HepG2 (cell line): ENCODE results near the gene P3H3. TPM values are rescaled to one million over a fixed set of nuclear protein-coding genes. Genes with fewer than 3 reads are reported as not detected.

ENCODE experiments used
- ATAC-seq: fragments of 200-7000 bp; cut with Tn5 transposase; 3 replicates; pipeline ENCODE4 v1.9.1; 2020; ENCODE audit warnings: mild to moderate bottlenecking, moderate library complexity
- BruUV-seq: library from RNA; stranded (reverse); fragments of 400-500 nt; replicated peaks from 2 replicates; lab custom pipeline; 2021; lab: Mats Ljungman, UMichigan
- CTCF ChIA-PET: fragments of 300-600 bp; formaldehyde crosslinking; extraction: SDS; loops from one replicate; lab custom pipeline; 2021; ENCODE audit warnings: low total read pairs, inconsistent platforms, low intra/inter-chr PET ratio; lab: Yijun Ruan, JAX
- POLR2A ChIA-PET: fragments of 350-600 bp; sonication (Branson Sonifier 250); formaldehyde crosslinking; loops from one replicate; lab custom pipeline; 2020; ENCODE audit warnings: antibody characterized with exemption, inconsistent platforms; lab: Yijun Ruan, JAX
- DNase-seq: peaks from one replicate; pipeline ENCODE4 v3.0.0-alpha.2; 2015; ENCODE audit warnings: low spot score
- FAIRE-seq: peaks from 3 replicates; lab custom pipeline; 2011; peaks lifted over from hg19 to GRCh38; lab: Jason Lieb, UNC
- H2AFZ ChIP-seq: one replicate; pipeline ENCODE4 v1.6.1; 2011; ENCODE audit warnings: low read length, inconsistent platforms
- H3K27ac ChIP-seq: fragments of 300-600 bp; 3 replicates; pipeline ENCODE4 v1.8.0; 2011; ENCODE audit warnings: mixed run types, mild to moderate bottlenecking, mixed read lengths, low read length, inconsistent platforms; ENCODE audit not compliant: insufficient read depth; ENCODE audit errors: extremely low read length
- H3K27me3 ChIP-seq, 2 experiments: fragments of 200-600 bp in 1 of 2; 2 replicates in 1 of 2; 3 replicates in 1 of 2; pipeline versions ENCODE4 v1.6.0 to v1.8.0; 2011; ENCODE audit warnings: low read length in 2 of 2, mild to moderate bottlenecking in 2 of 2, moderate library complexity in 2 of 2, inconsistent platforms in 1 of 2; ENCODE audit not compliant: insufficient read depth in 2 of 2, control insufficient read depth in 1 of 2
- H3K36me3 ChIP-seq, 2 experiments: fragments of 200-600 bp in 1 of 2; replicated peaks in 1 of 2; 2 replicates in 1 of 2; 3 replicates in 1 of 2; pipeline versions ENCODE4 v1.5.1 to v1.8.0; 2011; ENCODE audit warnings: low read length in 2 of 2, inconsistent platforms in 1 of 2; ENCODE audit not compliant: insufficient read depth in 2 of 2, control insufficient read depth in 1 of 2
- H3K4me1 ChIP-seq: 2 replicates; pipeline ENCODE4 v1.5.1; 2012; ENCODE audit warnings: low read length, inconsistent platforms; ENCODE audit not compliant: insufficient read depth
- H3K4me2 ChIP-seq: 2 replicates; pipeline ENCODE4 v1.6.0; 2011; ENCODE audit warnings: low read depth, low read length, inconsistent platforms
- H3K4me3 ChIP-seq, 3 experiments: fragments of 200-600 bp in 1 of 3; sonication (generic), shearing (Covaris generic) in 1 of 3; replicated peaks in 1 of 3; 2 replicates each; pipeline ENCODE4 v1.5.1; 2011 to 2016; ENCODE audit warnings: low read length in 3 of 3, inconsistent platforms in 2 of 3, low read depth in 2 of 3, mild to moderate bottlenecking in 2 of 3, control low read depth in 1 of 3, mixed read lengths in 1 of 3; ENCODE audit not compliant: insufficient read depth in 1 of 3
- H3K79me2 ChIP-seq: one replicate; pipeline ENCODE4 v1.6.1; 2011; ENCODE audit warnings: low read length, inconsistent platforms; ENCODE audit not compliant: insufficient read depth
- H3K9ac ChIP-seq: 2 replicates; pipeline ENCODE4 v1.6.0; 2011; ENCODE audit warnings: mild to moderate bottlenecking, low read depth, low read length, inconsistent platforms; ENCODE audit not compliant: insufficient read depth
- H3K9me3 ChIP-seq: 2 replicates; pipeline ENCODE4 v1.5.1; 2012; ENCODE audit warnings: mild to moderate bottlenecking, low read length
- H4K20me1 ChIP-seq: 2 replicates; pipeline ENCODE4 v1.6.0; 2011; ENCODE audit warnings: inconsistent platforms, mild to moderate bottlenecking, low read length, moderate library complexity; ENCODE audit not compliant: insufficient read depth
- CHD4 ChIP-seq: fragments of 200-600 bp; sonication (generic); IDR thresholded peaks from 2 replicates; pipeline ENCODE4 v1.7.0; 2017; ENCODE audit warnings: mild to moderate bottlenecking, low read length, borderline replicate concordance
- HMG20B ChIP-seq: conservative IDR thresholded peaks from 2 replicates; pipeline ENCODE4 v1.6.1; 2016; ENCODE audit warnings: missing genetic modification reagents, missing compliant biosample characterization
- HOXA3 ChIP-seq: sonication (generic); formaldehyde crosslinking; IDR thresholded peaks from 2 replicates; pipeline ENCODE4 v1.5.0; 2020; ENCODE audit warnings: missing genetic modification reagents
- KLF6 ChIP-seq: IDR thresholded peaks from 2 replicates; pipeline ENCODE4 v1.8.0; 2016; ENCODE audit warnings: missing biosample characterization, missing genetic modification reagents
- MLLT10 ChIP-seq: sonication (generic); formaldehyde crosslinking; IDR thresholded peaks from 2 replicates; pipeline ENCODE4 v1.4.0; 2020; ENCODE audit warnings: missing genetic modification reagents
- MYNN ChIP-seq: sonication (generic); formaldehyde crosslinking; IDR thresholded peaks from 2 replicates; pipeline ENCODE4 v1.4.0; 2020; ENCODE audit warnings: mild to moderate bottlenecking, low read depth, missing genetic modification reagents
- NFIC ChIP-seq: IDR thresholded peaks from 2 replicates; pipeline ENCODE4 v1.6.1; 2012; ENCODE audit warnings: mild to moderate bottlenecking, low read length, inconsistent platforms
- NFKB2 ChIP-seq: sonication (generic); formaldehyde crosslinking; IDR thresholded peaks from 2 replicates; pipeline ENCODE4 v1.4.0; 2020; ENCODE audit warnings: missing genetic modification reagents, borderline replicate concordance
- PAX8 ChIP-seq: sonication (generic); formaldehyde crosslinking; IDR thresholded peaks from 2 replicates; pipeline ENCODE4 v1.8.0; 2022; ENCODE audit warnings: mild to moderate bottlenecking, missing genetic modification reagents, borderline replicate concordance
- PLRG1 ChIP-seq: fragments of 450-650 bp; conservative IDR thresholded peaks from 2 replicates; pipeline ENCODE4 v1.6.1; 2016
- POLR2AphosphoS2 ChIP-seq: IDR thresholded peaks from 2 replicates; pipeline ENCODE4 v1.6.1; 2011; ENCODE audit warnings: low read depth, low read length, improper control_type of control experiment
- PRMT3 ChIP-seq: sonication (generic); formaldehyde crosslinking; IDR thresholded peaks from 2 replicates; pipeline ENCODE4 v1.8.1; 2022; ENCODE audit warnings: low read depth, mild to moderate bottlenecking, moderate library complexity, missing genetic modification reagents, borderline replicate concordance
- RFXANK ChIP-seq: IDR thresholded peaks from 2 replicates; pipeline ENCODE4 v1.6.1; 2016
- SIX4 ChIP-seq: sonication (generic); formaldehyde crosslinking; IDR thresholded peaks from 2 replicates; pipeline ENCODE4 v1.4.0; 2020; ENCODE audit warnings: missing genetic modification reagents
- SMAD3 ChIP-seq: sonication (generic); formaldehyde crosslinking; IDR thresholded peaks from 2 replicates; pipeline ENCODE4 v1.4.0; 2020; ENCODE audit warnings: missing genetic modification reagents
- ZNF17 ChIP-seq: sonication (generic); formaldehyde crosslinking; IDR thresholded peaks from 2 replicates; pipeline ENCODE4 v1.5.0; 2020; ENCODE audit warnings: mild to moderate bottlenecking, missing genetic modification reagents
- WGBS: methylation state at CpG from one replicate; pipeline ENCODE4 v1.1.6; 2017; ENCODE audit warnings: low lambda C conversion rate; 5-methylcytosine and 5-hydroxymethylcytosine counted together
- in situ Hi-C: cut with HindIII; loops from 2 replicates; pipeline ENCODE4 v1.10.0; 2017; ENCODE audit warnings: low pct_unique_long_range_greater_than_20kb; ENCODE audit not compliant: extremely low pct_ligation_motif_present
- intact Hi-C: fragments of 100-400 bp; cut with micrococcal nuclease; formaldehyde crosslinking; loops from one replicate; pipeline ENCODE4 v1.10.0; 2022; ENCODE audit not compliant: unreplicated experiment
- polyA plus RNA-seq, 8 experiments: library from polyadenylated mRNA; depleted of rRNA in 3 of 8; stranded (reverse) in 7 of 8; unstranded in 1 of 8; fragments of >200 nt; fragmentation: Illumina TruSeq in 4 of 8; extraction: Trizol in 4 of 8; gene quantifications; 2 replicates each; pipeline versions ENCODE4 v1.2.1 to v1.2.3, GENCODE V29; 2011 to 2016; ENCODE audit warnings: low read depth in 4 of 8, missing spikeins in 1 of 8, mixed read lengths in 1 of 8; ENCODE audit not compliant: insufficient read depth in 1 of 8
- total RNA-seq, 5 experiments: library from RNA; depleted of rRNA; stranded (reverse); fragments of >200 nt; fragmentation: Illumina TruSeq; extraction: Trizol; gene quantifications; 2 replicates each; pipeline ENCODE4 v1.2.3, GENCODE V29; 2016; ENCODE audit warnings: low read depth in 1 of 5
- TF ChIP-seq, protein P1 (sequence below): sonication (generic); formaldehyde crosslinking; IDR thresholded peaks from 2 replicates; pipeline ENCODE4 v1.5.0; 2020; ENCODE audit warnings: mild to moderate bottlenecking, low read depth, missing genetic modification reagents, borderline replicate concordance
- TF ChIP-seq, protein P2 (sequence below): sonication (generic); formaldehyde crosslinking; IDR thresholded peaks from 2 replicates; pipeline ENCODE4 v1.8.0; 2022; ENCODE audit warnings: mild to moderate bottlenecking, missing genetic modification reagents, moderate library complexity
- TF ChIP-seq, protein P3 (sequence below): sonication (generic); formaldehyde crosslinking; IDR thresholded peaks from 2 replicates; pipeline ENCODE4 v1.9.0; 2022; ENCODE audit warnings: low read depth, missing genetic modification reagents
- TF ChIP-seq, protein P4 (sequence below): IDR thresholded peaks from 2 replicates; pipeline ENCODE4 v1.6.1; 2016

The P3H3 gene
- total and polyA plus RNA-seq, 2 of the 13 experiments (the other 11 are each of a cell fraction or from before 2014, with no cell fraction given): 20.1 to 20.5 TPM

DNA sequence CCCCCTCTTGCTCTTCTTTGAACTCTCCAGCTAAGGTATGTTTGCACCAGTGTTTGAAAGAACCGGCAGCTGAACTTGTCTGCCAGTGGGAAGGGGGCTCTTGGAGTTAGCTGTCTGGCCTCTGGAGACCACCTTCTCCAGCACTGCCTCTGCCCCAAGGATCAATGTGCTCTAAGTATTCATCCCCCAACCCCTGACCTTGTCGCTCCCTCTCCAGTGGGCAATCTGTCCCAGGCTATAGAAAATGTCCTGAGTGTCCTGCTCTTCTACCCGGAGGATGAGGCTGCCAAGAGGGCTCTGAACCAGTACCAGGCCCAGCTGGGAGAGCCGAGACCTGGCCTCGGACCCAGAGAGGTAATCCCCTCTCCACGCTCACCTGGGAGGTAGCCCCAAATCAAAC lies 2.8 kb downstream of the P3H3 start:
- in situ Hi-C loops: no loop called here
- TF ChIP-seq MLLT10: no peak
- TF ChIP-seq POLR2AphosphoS2: no peak
- no peak for TF ChIP-seq SMAD3 (CRISPR knock-in tag)
- TF ChIP-seq ZNF17 (CRISPR knock-in tag): no peak
- no peak for TF ChIP-seq NFIC
- no peak for TF ChIP-seq PLRG1
- TF ChIP-seq, protein P1, sequence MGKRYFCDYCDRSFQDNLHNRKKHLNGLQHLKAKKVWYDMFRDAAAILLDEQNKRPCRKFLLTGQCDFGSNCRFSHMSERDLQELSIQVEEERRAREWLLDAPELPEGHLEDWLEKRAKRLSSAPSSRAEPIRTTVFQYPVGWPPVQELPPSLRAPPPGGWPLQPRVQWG: no peak
- TF ChIP-seq NFKB2 (CRISPR knock-in tag): no peak
- no peak for TF ChIP-seq MYNN (CRISPR knock-in tag)
- TF ChIP-seq, protein P2, sequence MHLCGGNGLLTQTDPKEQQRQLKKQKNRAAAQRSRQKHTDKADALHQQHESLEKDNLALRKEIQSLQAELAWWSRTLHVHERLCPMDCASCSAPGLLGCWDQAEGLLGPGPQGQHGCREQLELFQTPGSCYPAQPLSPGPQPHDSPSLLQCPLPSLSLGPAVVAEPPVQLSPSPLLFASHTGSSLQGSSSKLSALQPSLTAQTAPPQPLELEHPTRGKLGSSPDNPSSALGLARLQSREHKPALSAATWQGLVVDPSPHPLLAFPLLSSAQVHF (CRISPR knock-in tag): no peak
- no peak for TF ChIP-seq HMG20B (CRISPR knock-in tag)
- TF ChIP-seq SIX4 (CRISPR knock-in tag): no peak
- no peak for TF ChIP-seq RFXANK
- TF ChIP-seq, protein P3, sequence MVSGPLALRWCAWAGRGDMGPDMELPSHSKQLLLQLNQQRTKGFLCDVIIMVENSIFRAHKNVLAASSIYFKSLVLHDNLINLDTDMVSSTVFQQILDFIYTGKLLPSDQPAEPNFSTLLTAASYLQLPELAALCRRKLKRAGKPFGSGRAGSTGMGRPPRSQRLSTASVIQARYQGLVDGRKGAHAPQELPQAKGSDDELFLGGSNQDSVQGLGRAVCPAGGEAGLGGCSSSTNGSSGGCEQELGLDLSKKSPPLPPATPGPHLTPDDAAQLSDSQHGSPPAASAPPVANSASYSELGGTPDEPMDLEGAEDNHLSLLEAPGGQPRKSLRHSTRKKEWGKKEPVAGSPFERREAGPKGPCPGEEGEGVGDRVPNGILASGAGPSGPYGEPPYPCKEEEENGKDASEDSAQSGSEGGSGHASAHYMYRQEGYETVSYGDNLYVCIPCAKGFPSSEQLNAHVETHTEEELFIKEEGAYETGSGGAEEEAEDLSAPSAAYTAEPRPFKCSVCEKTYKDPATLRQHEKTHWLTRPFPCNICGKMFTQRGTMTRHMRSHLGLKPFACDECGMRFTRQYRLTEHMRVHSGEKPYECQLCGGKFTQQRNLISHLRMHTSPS (CRISPR knock-in tag): no peak
- TF ChIP-seq, protein P4, sequence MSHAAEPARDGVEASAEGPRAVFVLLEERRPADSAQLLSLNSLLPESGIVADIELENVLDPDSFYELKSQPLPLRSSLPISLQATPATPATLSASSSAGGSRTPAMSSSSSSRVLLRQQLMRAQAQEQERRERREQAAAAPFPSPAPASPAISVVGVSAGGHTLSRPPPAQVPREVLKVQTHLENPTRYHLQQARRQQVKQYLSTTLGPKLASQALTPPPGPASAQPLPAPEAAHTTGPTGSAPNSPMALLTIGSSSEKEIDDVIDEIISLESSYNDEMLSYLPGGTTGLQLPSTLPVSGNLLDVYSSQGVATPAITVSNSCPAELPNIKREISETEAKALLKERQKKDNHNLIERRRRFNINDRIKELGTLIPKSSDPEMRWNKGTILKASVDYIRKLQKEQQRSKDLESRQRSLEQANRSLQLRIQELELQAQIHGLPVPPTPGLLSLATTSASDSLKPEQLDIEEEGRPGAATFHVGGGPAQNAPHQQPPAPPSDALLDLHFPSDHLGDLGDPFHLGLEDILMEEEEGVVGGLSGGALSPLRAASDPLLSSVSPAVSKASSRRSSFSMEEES (CRISPR knock-in tag): no peak
- TF ChIP-seq HOXA3 (CRISPR knock-in tag): no peak
- TF ChIP-seq PAX8: no peak
- TF ChIP-seq KLF6: no peak
- no peak for TF ChIP-seq PRMT3 (CRISPR knock-in tag)
- no peak for TF ChIP-seq CHD4
- intact Hi-C loops: no loop called here
- Histone ChIP-seq H3K27ac (no peak overlapping the region), H3K4me2 (no peak overlapping the region), H3K9ac (no peak overlapping the region), H3K4me1 (peaks cover 24% of the 10 kb centered on the region), H3K36me3 (peaks cover 14 to 25% of the 10 kb centered on the region in 2 experiments; a peak in 4 of 5 replicates), H4K20me1 (no peaks in the 10 kb centered on the region), H2AFZ (no peak overlapping the region), H3K27me3 (no peaks in the 10 kb centered on the region), H3K79me2 (peaks cover 16% of the 10 kb centered on the region), H3K9me3 (no peaks in the 10 kb centered on the region), H3K4me3 (no peak overlapping the region)
- no peak for ATAC-seq
- no TSS peak for BruUV-seq
- WGBS: 92% methylated on average over 4 of the region's 6 CpGs
- ChIA-PET CTCF (no interaction called here), POLR2A (interaction anchor here (4.7 kb wide), 1 partner anchor 78 kb away, joined by 20 read pairs; the partner anchor contains the start of gene MLF2)
- FAIRE-seq: no peak
- no peak for DNase-seq
